GM18519 (cell line): ENCODE data around the gene ZFP62.
"Not testable (repeated sequence)": the region's sequence is repeated elsewhere in the genome, so short reads cannot be mapped to it uniquely, and the experiment has no call there.

Experiments used
- ATAC-seq: cut with Tn5 transposase; IDR thresholded peaks from one replicate; pipeline ENCODE4 v1.9.1; 2021; ENCODE audit warnings: mild to moderate bottlenecking, moderate library complexity; ENCODE audit not compliant: unreplicated experiment, low FRiP score

Gene ZFP62

GRCh38 chr5:180831139-180832093 is 29.7 kb downstream of the ZFP62 start:
- ATAC-seq: peak; percentile 52

GRCh38 chr5:180830253-180831138 is 30.6 kb downstream of the ZFP62 start:
- ATAC-seq: no peak

GRCh38 chr5:180829726-180830125 is 31.4 kb downstream of the ZFP62 start:
- no peak for ATAC-seq

- not testable (repeated sequence) for ATAC-seq
Observed at GRCh38 chr5:180828756-180829531, 32.1 kb downstream of the ZFP62 start.

- not testable (repeated sequence) for ATAC-seq
Observed at GRCh38 chr5:180827374-180827773, 33.7 kb downstream of the ZFP62 start.

- no peak for ATAC-seq
Observed at GRCh38 chr5:180825768-180826525, 35.1 kb downstream of the ZFP62 start.

GRCh38 chr5:180824630-180825476 is 36.2 kb downstream of the ZFP62 start:
- ATAC-seq: no peak

- no peak for ATAC-seq
Observed at GRCh38 chr5:180823940-180824629, 37.0 kb downstream of the ZFP62 start.

GRCh38 chr5:180823346-180823745 is 37.7 kb downstream of the ZFP62 start:
- ATAC-seq: no peak

GRCh38 chr5:180821538-180821937 is 39.5 kb downstream of the ZFP62 start:
- no peak for ATAC-seq

GRCh38 chr5:180820788-180821321 is 40.2 kb downstream of the ZFP62 start:
- peak; percentile 44 for ATAC-seq

- ATAC-seq: no peak
Observed at GRCh38 chr5:180818677-180819341, 42.3 kb downstream of the ZFP62 start.

- no peak for ATAC-seq
Observed at GRCh38 chr5:180817893-180818674, 43.0 kb downstream of the ZFP62 start.

GRCh38 chr5:180816608-180817534 is 44.2 kb downstream of the ZFP62 start:
- ATAC-seq: no peak

- ATAC-seq: no peak
Observed at GRCh38 chr5:180815293-180815917, 45.7 kb downstream of the ZFP62 start.
